ENCODE measurements around the gene MAMLD1.

MAMLD1 gene

DNA sequence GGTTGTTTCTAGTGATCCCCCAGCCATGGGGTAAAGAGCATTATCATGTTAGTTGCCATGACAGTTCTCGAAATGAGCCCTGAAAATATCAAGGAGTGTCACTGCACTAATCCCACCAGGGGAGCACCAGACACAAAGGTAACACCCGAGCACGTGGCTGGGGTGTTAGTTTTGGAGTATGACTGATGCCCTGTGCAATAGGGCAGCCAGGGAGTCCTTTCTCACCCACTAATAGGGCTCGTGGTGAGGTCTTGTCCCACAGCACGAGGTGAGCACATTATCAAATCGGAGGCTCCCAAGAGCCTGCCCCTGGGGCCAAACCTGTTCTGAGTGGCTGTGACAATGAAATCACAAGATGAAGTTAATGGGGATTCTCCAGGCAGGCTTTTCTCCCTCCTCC, 9.6 kb downstream of the MAMLD1 start:
- DNase-seq (ENCODE audit: extremely low read depth, insufficient read length), result no peak
- Histone ChIP-seq H3K27me3 (replicated peaks; ENCODE audit: control insufficient read depth, insufficient read depth, low read length) (no peaks in the 10 kb centered on the region; the same call in 1 of the 2 replicates), H3K4me3 (replicated peaks; ENCODE audit: low read depth, low read length) (no peak overlapping the region), H3K36me3 (ENCODE audit: control insufficient read depth, insufficient read depth, low read length) (no peaks in the 10 kb centered on the region)
- TF ChIP-seq, protein P1, sequence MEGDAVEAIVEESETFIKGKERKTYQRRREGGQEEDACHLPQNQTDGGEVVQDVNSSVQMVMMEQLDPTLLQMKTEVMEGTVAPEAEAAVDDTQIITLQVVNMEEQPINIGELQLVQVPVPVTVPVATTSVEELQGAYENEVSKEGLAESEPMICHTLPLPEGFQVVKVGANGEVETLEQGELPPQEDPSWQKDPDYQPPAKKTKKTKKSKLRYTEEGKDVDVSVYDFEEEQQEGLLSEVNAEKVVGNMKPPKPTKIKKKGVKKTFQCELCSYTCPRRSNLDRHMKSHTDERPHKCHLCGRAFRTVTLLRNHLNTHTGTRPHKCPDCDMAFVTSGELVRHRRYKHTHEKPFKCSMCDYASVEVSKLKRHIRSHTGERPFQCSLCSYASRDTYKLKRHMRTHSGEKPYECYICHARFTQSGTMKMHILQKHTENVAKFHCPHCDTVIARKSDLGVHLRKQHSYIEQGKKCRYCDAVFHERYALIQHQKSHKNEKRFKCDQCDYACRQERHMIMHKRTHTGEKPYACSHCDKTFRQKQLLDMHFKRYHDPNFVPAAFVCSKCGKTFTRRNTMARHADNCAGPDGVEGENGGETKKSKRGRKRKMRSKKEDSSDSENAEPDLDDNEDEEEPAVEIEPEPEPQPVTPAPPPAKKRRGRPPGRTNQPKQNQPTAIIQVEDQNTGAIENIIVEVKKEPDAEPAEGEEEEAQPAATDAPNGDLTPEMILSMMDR (IDR thresholded peaks at IDR 0.05; ENCODE audit: insufficient read depth, low read length, poor library complexity, severe bottlenecking), result no peak

DNA sequence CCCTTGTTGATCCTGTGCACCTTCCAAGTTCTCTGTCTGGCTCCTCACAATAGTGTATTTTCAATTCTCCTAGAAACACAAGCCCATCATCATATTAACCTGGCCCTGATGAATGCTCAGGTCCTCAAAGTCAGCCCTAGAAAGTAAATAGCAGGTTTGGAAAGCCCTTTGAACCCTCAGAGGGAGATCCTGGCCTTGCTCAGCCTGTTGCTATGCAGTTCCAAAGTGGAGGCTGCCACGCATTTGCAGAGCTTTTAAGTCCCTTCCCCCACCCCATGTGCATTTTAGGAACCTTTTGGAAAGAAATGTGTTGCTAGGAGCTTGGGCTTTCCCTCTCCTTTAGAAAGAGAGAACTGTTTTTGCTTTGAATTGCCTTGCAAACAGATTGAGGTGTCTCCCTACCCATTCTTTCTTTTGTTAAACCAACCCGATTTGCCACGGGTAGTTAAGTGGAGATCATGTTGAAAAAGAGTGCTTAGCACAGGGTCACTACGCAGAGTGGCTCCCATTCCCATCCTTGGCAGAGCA, 12.2 kb downstream of the MAMLD1 start:
- TF ChIP-seq, protein P1 (IDR thresholded peaks at IDR 0.05; ENCODE audit: insufficient read depth, low read length, poor library complexity, severe bottlenecking), result no peak
- H3K4me3 ChIP-seq (replicated peaks; ENCODE audit: low read depth, low read length), result no peak overlapping the region
- no peaks in the 10 kb centered on the region; the same call in 1 of the 2 replicates for H3K27me3 ChIP-seq (replicated peaks; ENCODE audit: control insufficient read depth, insufficient read depth, low read length)
- no peaks in the 10 kb centered on the region for H3K36me3 ChIP-seq (ENCODE audit: control insufficient read depth, insufficient read depth, low read length)
- no peak for DNase-seq (ENCODE audit: extremely low read depth, insufficient read length)

DNA sequence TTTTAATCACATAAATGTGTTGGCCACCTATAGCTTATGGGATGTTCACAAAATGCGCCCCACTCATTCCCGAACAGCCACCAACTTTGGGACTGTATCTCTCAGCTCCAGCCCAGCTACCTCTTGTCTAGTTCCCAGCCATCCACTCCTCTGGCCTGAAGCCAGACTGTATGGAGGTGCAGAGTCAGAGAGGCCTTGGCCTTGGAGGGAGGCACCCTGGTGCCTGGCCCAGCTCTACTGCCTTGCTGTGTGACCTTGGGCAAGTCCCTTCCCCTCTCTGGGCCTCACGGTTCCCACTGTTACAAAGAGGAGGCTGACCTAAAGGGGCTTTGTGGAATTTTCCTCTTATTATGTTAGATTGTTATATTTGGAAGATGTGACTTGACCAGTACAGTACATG, 13.9 kb downstream of the MAMLD1 start:
- DNase-seq (ENCODE audit: extremely low read depth, insufficient read length), result no peak
- TF ChIP-seq, protein P1 (IDR thresholded peaks at IDR 0.05; ENCODE audit: insufficient read depth, low read length, poor library complexity, severe bottlenecking), result no peak
- Histone ChIP-seq H3K4me3 (replicated peaks; ENCODE audit: low read depth, low read length) (no peak overlapping the region), H3K36me3 (ENCODE audit: control insufficient read depth, insufficient read depth, low read length) (no peaks in the 10 kb centered on the region), H3K27me3 (replicated peaks; ENCODE audit: control insufficient read depth, insufficient read depth, low read length) (no peaks in the 10 kb centered on the region; the same call in 1 of the 2 replicates)

DNA sequence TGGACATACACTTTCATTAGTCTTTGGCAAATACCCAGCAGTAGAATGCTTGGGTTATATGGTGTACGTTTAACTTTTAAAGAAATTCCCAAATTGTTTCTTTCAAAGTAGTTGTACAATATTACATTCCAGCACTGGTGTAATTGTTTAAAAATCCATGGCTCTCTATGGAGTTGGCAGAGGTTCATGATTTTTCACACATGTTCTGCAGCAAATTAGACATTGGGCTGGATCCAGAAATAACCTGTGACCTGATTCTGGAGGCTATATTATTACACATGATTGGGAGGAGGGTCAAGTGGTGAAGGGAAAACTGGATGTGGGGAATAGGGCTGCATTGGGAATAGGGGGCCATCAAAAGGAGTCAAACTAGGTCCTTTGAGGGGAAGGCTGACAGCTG, 41.9 kb downstream of the MAMLD1 start:
- Histone ChIP-seq H3K27me3 (replicated peaks; ENCODE audit: control insufficient read depth, insufficient read depth, low read length) (no peaks in the 10 kb centered on the region), H3K4me3 (replicated peaks; ENCODE audit: low read depth, low read length) (no peak overlapping the region), H3K36me3 (ENCODE audit: control insufficient read depth, insufficient read depth, low read length) (no peaks in the 10 kb centered on the region)
- TF ChIP-seq, protein P1 (IDR thresholded peaks at IDR 0.05; ENCODE audit: insufficient read depth, low read length, poor library complexity, severe bottlenecking), result no peak
- no peak for DNase-seq (ENCODE audit: extremely low read depth, insufficient read length)

DNA sequence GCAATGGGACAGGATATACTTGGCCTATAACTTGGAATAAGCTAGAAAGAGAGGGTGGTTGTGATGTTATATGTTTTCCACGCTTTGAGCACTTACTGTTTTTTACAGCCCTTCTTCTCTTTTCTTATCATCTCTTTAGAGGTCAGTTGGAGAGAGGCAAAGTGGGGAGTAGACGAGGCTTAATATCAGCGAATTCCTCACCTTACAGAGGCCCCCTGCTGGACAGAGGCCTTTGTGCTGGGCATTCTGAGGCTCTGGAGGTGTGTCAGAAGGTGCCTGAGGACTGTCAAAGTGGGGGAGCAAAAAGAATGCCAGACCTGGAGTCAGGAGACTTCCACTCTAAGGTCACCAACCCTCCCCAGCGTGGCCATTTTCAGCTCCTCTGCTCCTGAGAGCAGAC, 42.5 kb downstream of the MAMLD1 start:
- H3K4me3 ChIP-seq (replicated peaks; ENCODE audit: low read depth, low read length), result no peak overlapping the region
- no peaks in the 10 kb centered on the region for H3K36me3 ChIP-seq (ENCODE audit: control insufficient read depth, insufficient read depth, low read length)
- no peaks in the 10 kb centered on the region for H3K27me3 ChIP-seq (replicated peaks; ENCODE audit: control insufficient read depth, insufficient read depth, low read length)
- TF ChIP-seq, protein P1 (IDR thresholded peaks at IDR 0.05; ENCODE audit: insufficient read depth, low read length, poor library complexity, severe bottlenecking), result peak; percentile 22
- no peak for DNase-seq (ENCODE audit: extremely low read depth, insufficient read length)

DNA sequence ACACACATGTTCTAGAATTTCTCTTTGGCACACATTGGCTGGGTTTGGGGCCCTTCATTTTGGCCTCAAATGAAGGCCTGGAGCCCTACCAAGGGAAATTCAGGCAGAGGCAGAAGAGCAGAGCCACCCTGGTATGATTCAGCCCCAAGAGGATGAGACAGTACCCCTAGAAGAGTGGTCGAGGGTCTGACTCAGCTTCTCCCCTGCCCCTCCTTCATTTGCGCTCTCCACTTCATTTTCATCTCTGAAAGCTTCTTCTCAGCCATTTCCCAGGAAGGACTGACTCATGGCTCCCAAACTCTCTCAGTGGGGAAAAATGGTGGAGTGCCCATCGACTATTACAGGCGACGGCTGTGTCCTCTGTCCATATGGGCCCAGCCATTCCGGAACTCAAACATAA, 43.5 kb downstream of the MAMLD1 start:
- H3K27me3 ChIP-seq (replicated peaks; ENCODE audit: control insufficient read depth, insufficient read depth, low read length), result no peaks in the 10 kb centered on the region

More for the DNA sequence above, 43.5 kb downstream of the MAMLD1 start:
- no peak for DNase-seq (ENCODE audit: extremely low read depth, insufficient read length)
- Histone ChIP-seq H3K4me3 (replicated peaks; ENCODE audit: low read depth, low read length) (no peak overlapping the region), H3K36me3 (ENCODE audit: control insufficient read depth, insufficient read depth, low read length) (no peaks in the 10 kb centered on the region)
- TF ChIP-seq, protein P1 (IDR thresholded peaks at IDR 0.05; ENCODE audit: insufficient read depth, low read length, poor library complexity, severe bottlenecking), result no peak
